Spleen (tissue), 7 donors: ENCODE results near the gene CRIP1.

Experiments used
- CTCF ChIP-seq, 11 experiments: fragments of 200-600 bp in 7 of 11; fragments of 450-650 bp in 4 of 11; sonication (generic) in 4 of 11; IDR thresholded peaks in 8 of 11; conservative IDR thresholded peaks in 3 of 11; 1 replicate in 7 of 11; 2 replicates in 4 of 11; pipeline versions ENCODE4 v1.4.0 to v1.8.0; 2016 to 2021; ENCODE audit warnings: antibody characterized with exemption in 11 of 11, inconsistent platforms in 4 of 11, mild to moderate bottlenecking in 1 of 11
- POLR2A ChIP-seq, 3 donors: fragments of 450-650 bp; IDR thresholded peaks; one replicate each; pipeline ENCODE4 v1.5.1; 2017; ENCODE audit warnings: antibody characterized with exemption in 3 of 3, mild to moderate bottlenecking in 1 of 3
- donor health status: DM: no; HTN: no; CAD: no; lungs with moderate emphysema.
- donor health status: DM: no; HTN: no; CAD: no.
- donor health status: DM: no; HTN: no; CAD: no.

- TF ChIP-seq POLR2A (IDR thresholded peaks at IDR 0.05): no peak
- no peak for TF ChIP-seq CTCF (IDR thresholded peaks at IDR 0.05 in 8 of 11, conservative IDR thresholded peaks at IDR 0.05 in 3 of 11)
Measured at GRCh38 chr14:105533391-105533790, 46.7 kb downstream of the CRIP1 start.
